Mononuclear cell (primary cell): Measurements from ENCODE around the gene CD300C. TPM values are rescaled to one million over a fixed set of nuclear protein-coding genes. Genes with fewer than 3 reads are reported as not detected.
"Not testable (repeated sequence)": the region's sequence is repeated elsewhere in the genome, so short reads cannot be mapped to it uniquely, and the experiment has no call there.

Source experiments
- H3K27me3 ChIP-seq: 2 replicates; pipeline ENCODE4 v1.6.0; 2011; ENCODE audit warnings: low read length, control low read depth; ENCODE audit not compliant: insufficient read depth
- H3K4me1 ChIP-seq: 2 replicates; pipeline ENCODE4 v1.5.1; 2011; ENCODE audit warnings: mild to moderate bottlenecking, low read length, control low read depth; ENCODE audit not compliant: insufficient read depth
- H3K4me3 ChIP-seq: 2 replicates; pipeline ENCODE4 v1.5.1; 2011; ENCODE audit warnings: mild to moderate bottlenecking, low read length, moderate library complexity
- H3K9me3 ChIP-seq: 2 replicates; pipeline ENCODE4 v1.5.1; 2011; ENCODE audit warnings: low read depth, mild to moderate bottlenecking, control low read depth, low read length
- total RNA-seq: library from RNA; depleted of rRNA; stranded (reverse); fragments of >200 nt; gene quantifications from one replicate; pipeline ENCODE4 v1.2.3, GENCODE V29; 2012

CD300C gene
- total RNA-seq, 1 donor, result 10.9 TPM

DNA sequence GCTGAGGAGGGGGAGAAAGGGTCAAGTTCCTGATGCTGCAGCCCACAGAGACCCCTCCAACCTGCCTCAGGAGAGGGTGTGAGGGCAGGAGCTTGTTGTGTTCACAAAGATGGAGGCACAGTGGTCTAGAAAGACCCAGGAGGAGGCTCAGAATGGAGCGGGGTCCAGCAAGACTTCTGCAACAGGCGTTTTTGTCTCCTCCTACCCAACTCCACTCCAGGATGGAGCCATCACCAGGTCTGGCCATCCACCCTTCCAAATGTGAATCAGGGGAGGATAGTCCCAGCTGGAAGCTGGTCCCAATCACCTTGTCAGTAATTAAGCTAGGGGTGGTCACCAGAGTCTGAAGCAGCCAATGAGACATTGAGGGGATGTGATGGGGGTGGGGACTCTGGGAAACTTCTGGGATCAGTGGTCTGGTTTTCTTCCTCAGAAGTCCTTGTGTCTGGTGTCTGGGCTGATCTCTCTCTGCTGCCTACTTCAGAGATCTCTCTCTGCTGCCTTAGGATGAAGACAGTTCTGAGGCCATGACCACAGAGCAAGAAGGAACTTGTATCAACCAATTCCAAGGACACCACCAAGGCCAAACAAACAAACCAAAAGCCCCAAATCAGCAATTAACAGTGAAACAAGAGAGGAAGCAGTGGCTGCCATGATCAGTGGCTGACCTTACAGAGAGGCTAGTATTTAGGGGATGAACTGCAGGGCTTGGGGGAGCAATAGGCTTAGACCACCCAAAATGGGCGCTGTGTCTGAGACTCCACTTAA, 29.2 kb downstream of the CD300C start:
- Histone ChIP-seq H3K4me3 (no peak overlapping the region), H3K4me1 (peaks cover 47% of the 10 kb centered on the region), H3K9me3 (no peaks in the 10 kb centered on the region), H3K27me3 (no peaks in the 10 kb centered on the region)

GRCh38 chr17:74515941-74516340, 30.0 kb downstream of the CD300C start:
- no peaks in the 10 kb centered on the region for H3K27me3 ChIP-seq
- no peaks in the 10 kb centered on the region for H3K9me3 ChIP-seq
- H3K4me1 ChIP-seq, result peaks cover 44% of the 10 kb centered on the region
- H3K4me3 ChIP-seq, result no peak overlapping the region

DNA sequence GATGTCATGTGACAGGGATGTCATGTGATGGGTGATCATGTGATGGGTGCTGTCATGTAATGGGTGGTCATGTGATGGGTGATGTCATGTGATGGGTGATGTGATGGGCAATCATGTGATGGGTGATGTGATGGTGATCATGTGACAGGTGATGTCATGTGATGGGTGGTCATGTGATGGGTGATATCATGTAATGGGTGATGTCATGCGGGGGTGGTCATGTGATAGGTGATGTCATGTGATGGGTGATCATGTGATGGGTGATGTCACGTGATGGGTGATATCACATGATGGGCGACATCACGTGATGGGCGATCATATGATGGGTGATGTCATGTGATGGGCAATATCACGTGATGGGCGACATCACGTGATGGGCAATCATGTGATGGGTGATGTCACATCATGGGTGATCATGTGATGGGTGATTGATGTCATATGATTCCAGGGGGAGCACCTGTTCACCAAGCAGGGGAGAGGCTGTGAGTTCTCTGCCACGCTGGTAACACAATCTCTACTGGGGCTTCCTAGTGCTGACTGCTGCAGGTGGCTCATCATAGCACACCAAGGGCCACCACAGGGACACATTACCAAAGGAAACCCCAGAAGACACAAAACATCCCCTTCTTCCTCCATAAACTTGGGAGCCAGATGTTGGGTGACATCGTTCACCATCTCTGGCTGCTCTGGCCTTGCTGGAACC, 31.1 kb downstream of the CD300C start:
- Histone ChIP-seq H3K4me3 (no peak overlapping the region), H3K9me3 (no peaks in the 10 kb centered on the region), H3K27me3 (no peaks in the 10 kb centered on the region), H3K4me1 (peaks cover 32% of the 10 kb centered on the region)

DNA sequence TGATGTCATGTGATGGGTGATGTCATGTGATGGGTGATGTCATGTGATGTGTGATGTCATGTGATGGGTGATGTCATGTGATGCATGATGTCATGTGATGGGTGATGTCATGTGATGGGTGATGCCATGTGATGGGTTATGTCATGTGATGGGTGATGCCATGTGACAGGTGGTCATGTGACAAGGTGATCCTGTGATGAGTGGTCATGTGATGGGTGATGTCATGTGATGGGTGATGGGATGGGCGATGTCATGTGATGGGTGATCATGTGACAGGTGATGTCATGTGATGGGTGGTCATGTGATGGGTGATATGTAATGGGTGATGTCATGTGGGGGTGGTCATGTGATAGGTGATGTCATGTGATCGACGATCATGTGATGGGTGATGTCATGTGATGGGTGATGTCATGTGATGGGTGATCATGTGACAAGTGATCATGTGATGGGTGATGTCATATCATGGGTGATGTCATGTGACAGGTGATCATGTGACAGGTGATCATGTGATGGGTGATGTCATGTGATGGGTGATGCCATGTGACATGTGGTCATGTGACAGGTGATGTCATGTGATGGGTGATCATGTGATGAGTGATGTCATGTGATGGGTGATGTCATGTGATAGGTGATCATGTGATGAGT, 31.8 kb downstream of the CD300C start:
- Histone ChIP-seq H3K9me3 (no peaks in the 10 kb centered on the region), H3K4me3 (no peak overlapping the region), H3K4me1 (peaks cover 25% of the 10 kb centered on the region), H3K27me3 (no peaks in the 10 kb centered on the region)

DNA sequence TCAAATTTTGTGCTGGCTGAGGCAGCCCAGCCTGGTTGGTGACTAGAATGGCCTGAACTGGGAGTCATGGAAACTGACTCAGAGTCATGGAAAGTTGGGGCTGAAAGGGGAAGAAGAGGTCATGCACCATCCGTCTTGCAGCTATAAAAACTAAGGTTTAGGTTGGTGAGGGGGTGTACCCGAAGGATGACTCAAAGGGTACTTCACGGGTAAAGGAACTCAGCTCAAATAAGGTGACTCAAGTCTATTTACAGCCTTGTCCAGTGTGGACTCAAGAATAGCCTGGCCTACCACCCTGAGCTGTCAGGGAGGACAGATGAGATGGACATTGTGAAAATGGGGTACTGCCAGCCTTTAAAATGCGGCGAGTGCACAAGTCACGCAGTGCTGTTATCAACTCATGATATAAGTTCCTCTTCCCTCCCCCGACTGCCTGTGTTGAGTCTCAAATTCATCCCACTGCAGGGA, 33.3 kb downstream of the CD300C start:
- H3K4me1 ChIP-seq, result peaks cover 25% of the 10 kb centered on the region
- H3K27me3 ChIP-seq, result no peaks in the 10 kb centered on the region
- H3K9me3 ChIP-seq, result no peaks in the 10 kb centered on the region
- H3K4me3 ChIP-seq, result no peak overlapping the region

- H3K27me3 ChIP-seq, result no peaks in the 10 kb centered on the region
- peaks cover 25% of the 10 kb centered on the region for H3K4me1 ChIP-seq
- no peak overlapping the region for H3K4me3 ChIP-seq
- H3K9me3 ChIP-seq, result no peaks in the 10 kb centered on the region
These were observed 33.9 kb downstream of the CD300C start for GRCh38 chr17:74512036-74512435.

- no peak overlapping the region for H3K4me3 ChIP-seq
- no peaks in the 10 kb centered on the region for H3K27me3 ChIP-seq
- H3K4me1 ChIP-seq, result peaks cover 34% of the 10 kb centered on the region
- H3K9me3 ChIP-seq, result no peaks in the 10 kb centered on the region
These were observed 37.8 kb downstream of the CD300C start for GRCh38 chr17:74508156-74508555.

DNA sequence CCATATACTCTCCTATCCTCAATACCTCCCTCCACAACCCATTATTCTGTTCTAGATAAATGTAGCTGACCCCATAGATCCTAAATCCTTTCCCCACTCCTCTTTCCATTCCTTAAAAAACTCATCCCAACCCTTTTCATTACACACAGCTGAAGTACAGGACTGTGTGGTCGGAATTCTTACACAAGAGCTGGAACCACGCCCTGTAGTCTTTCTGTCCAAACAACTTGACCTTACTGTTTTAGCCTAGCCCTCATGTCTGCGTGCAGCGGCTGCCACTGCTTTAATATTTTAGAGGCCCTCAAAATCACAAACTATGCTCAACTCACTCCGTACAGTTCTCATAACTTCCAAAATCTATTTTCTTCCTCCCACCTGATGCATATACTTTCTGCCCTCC, 42.0 kb downstream of the CD300C start:
- not testable (repeated sequence) for H3K27me3 ChIP-seq, H3K4me3 ChIP-seq, H3K9me3 ChIP-seq
- peaks cover 26% of the 10 kb centered on the region for H3K4me1 ChIP-seq

- H3K27me3 ChIP-seq, result no peaks in the 10 kb centered on the region
- H3K4me1 ChIP-seq, result peaks cover 26% of the 10 kb centered on the region
- H3K4me3 ChIP-seq, result no peak overlapping the region
- no peaks in the 10 kb centered on the region for H3K9me3 ChIP-seq
These were observed 43.1 kb downstream of the CD300C start for GRCh38 chr17:74502861-74503260.

- H3K4me1 ChIP-seq, result peaks cover 40% of the 10 kb centered on the region
- no peaks in the 10 kb centered on the region for H3K9me3 ChIP-seq
- no peaks in the 10 kb centered on the region for H3K27me3 ChIP-seq
- H3K4me3 ChIP-seq, result no peak overlapping the region
These were observed 45.9 kb downstream of the CD300C start for GRCh38 chr17:74499992-74500391.

- Histone ChIP-seq H3K27me3 (no peaks in the 10 kb centered on the region), H3K9me3 (no peaks in the 10 kb centered on the region), H3K4me1 (peaks cover 27% of the 10 kb centered on the region), H3K4me3 (no peak overlapping the region)
These were observed 48.4 kb downstream of the CD300C start for GRCh38 chr17:74497471-74497870.

DNA sequence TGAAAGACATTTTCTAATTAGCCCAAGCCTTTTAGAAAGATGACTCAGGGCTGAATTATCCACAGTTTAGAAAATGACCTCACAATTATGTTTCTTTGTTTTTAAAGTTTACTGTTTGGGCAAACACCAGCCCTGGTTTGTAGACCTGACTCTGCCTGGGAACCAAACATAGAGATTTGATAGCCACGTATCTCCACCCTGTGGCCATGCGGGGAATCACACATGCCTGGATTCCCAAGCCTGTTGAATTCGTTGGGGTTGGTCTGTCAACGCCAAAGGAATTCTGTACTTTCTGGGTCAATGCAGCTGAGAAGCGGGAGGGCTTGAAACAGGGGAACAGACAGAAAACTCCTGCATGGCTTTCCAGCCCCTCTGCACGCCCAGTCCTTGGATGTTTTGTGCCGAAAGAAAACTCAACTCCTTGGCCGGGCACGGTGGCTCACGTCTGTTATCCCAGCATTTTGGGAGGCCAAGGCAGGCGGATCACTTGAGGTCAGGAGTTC, 52.5 kb downstream of the CD300C start:
- H3K27me3 ChIP-seq, result no peaks in the 10 kb centered on the region
- H3K9me3 ChIP-seq, result no peaks in the 10 kb centered on the region
- H3K4me1 ChIP-seq, result peaks cover 32% of the 10 kb centered on the region
- H3K4me3 ChIP-seq, result no peak overlapping the region

DNA sequence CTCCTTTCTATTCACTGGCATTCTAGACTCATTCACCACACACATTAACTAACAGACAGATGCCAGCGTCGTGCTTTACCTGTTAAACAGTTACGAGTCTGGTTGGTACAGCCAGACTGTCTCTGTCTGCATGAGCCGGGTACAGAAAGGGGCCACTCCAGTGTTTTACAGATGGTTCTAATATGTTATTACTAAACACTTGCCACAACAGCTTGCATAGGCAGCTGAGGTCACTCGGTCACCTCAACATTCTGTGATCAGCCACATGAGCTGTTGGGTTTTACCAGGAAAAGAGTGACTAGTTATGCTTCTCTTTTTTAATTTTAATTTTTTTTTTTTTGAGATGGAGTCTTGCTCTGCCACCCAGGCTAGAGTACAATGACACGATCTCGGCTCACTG, 54.3 kb downstream of the CD300C start:
- Histone ChIP-seq H3K9me3 (no peaks in the 10 kb centered on the region), H3K4me3 (no peak overlapping the region), H3K4me1 (peaks cover 22% of the 10 kb centered on the region), H3K27me3 (no peaks in the 10 kb centered on the region)
